IMR-90 (cell line): ENCODE data around the gene ADGRL4. TPM values are rescaled to one million over a fixed set of nuclear protein-coding genes. Genes with fewer than 3 reads are reported as not detected.

Experiments used
- ATAC-seq: fragments of 200-7000 bp; cut with Tn5 transposase; 2 replicates; pipeline ENCODE4 v1.9.1; 2020; ENCODE audit warnings: low read depth, mild to moderate bottlenecking, moderate library complexity
- BruUV-seq: library from RNA; stranded (reverse); fragments of 400-500 nt; replicated peaks from 2 replicates; lab custom pipeline; 2021; lab: Mats Ljungman, UMichigan
- CTCF ChIA-PET: fragments of 300-600 bp; formaldehyde crosslinking; extraction: SDS; loops from one replicate; lab custom pipeline; 2021; ENCODE audit warnings: antibody characterized with exemption; lab: Yijun Ruan, JAX
- POLR2A ChIA-PET: fragments of 300-600 bp; sonication (Branson Sonifier 250); formaldehyde crosslinking; loops from one replicate; lab custom pipeline; 2022; ENCODE audit warnings: antibody characterized with exemption; ENCODE audit not compliant: unreplicated experiment; lab: Charles Lee
- DNase-seq: peaks from one replicate; pipeline ENCODE4 v3.0.0; 2013
- H2AFZ ChIP-seq: replicated peaks from 2 replicates; pipeline ENCODE3; 2013; ENCODE audit warnings: low read length, mild to moderate bottlenecking; ENCODE audit not compliant: poor library complexity
- H2AK5ac ChIP-seq: 2 replicates; pipeline ENCODE4 v1.6.1; 2013; ENCODE audit warnings: low read depth, low read length, inconsistent platforms
- H2AK9ac ChIP-seq: replicated peaks from 2 replicates; pipeline ENCODE3; 2013; ENCODE audit warnings: mild to moderate bottlenecking, low read depth, low read length, moderate library complexity; ENCODE audit not compliant: poor library complexity
- H2BK120ac ChIP-seq: 2 replicates; pipeline ENCODE4 v1.6.1; 2013; ENCODE audit warnings: low read depth, low read length, inconsistent platforms
- H2BK15ac ChIP-seq: 3 replicates; pipeline ENCODE4 v1.6.1; 2013; ENCODE audit warnings: low read depth, low read length, inconsistent platforms
- H2BK20ac ChIP-seq: 2 replicates; pipeline ENCODE4 v1.6.1; 2013; ENCODE audit warnings: low read depth, mild to moderate bottlenecking, inconsistent platforms, low read length, moderate library complexity
- H2BK5ac ChIP-seq: 2 replicates; pipeline ENCODE4 v1.6.1; 2013; ENCODE audit warnings: mild to moderate bottlenecking, low read depth, low read length, inconsistent platforms; ENCODE audit not compliant: poor library complexity, severe bottlenecking
- H3K14ac ChIP-seq: replicated peaks from 2 replicates; pipeline ENCODE4 v1.6.1; 2013; ENCODE audit warnings: low read depth, low read length, inconsistent platforms
- H3K18ac ChIP-seq: 2 replicates; pipeline ENCODE4 v1.6.1; 2013; ENCODE audit warnings: low read depth, low read length, control low read depth
- H3K23ac ChIP-seq: 2 replicates; pipeline ENCODE4 v1.6.1; 2013; ENCODE audit warnings: low read depth, low read length, inconsistent platforms
- H3K27ac ChIP-seq: 2 replicates; pipeline ENCODE4 v1.5.1; 2013; ENCODE audit warnings: mild to moderate bottlenecking, control low read depth, low read length; ENCODE audit not compliant: insufficient read depth
- H3K27me3 ChIP-seq: 2 replicates; pipeline ENCODE4 v1.6.1; 2013; ENCODE audit warnings: low read length; ENCODE audit not compliant: control insufficient read depth, insufficient read depth
- H3K36me3 ChIP-seq: 2 replicates; pipeline ENCODE4 v1.6.1; 2013; ENCODE audit warnings: low read length, mixed read lengths; ENCODE audit not compliant: control insufficient read depth, insufficient read depth
- H3K4ac ChIP-seq: 2 replicates; pipeline ENCODE4 v1.6.1; 2013; ENCODE audit warnings: low read depth, low read length, inconsistent platforms
- H3K4me1 ChIP-seq: 2 replicates; pipeline ENCODE4 v1.6.1; 2013; ENCODE audit warnings: low read length, mixed read lengths; ENCODE audit not compliant: control insufficient read depth, insufficient read depth
- H3K4me2 ChIP-seq: 2 replicates; pipeline ENCODE4 v1.6.1; 2013; ENCODE audit warnings: low read depth, mild to moderate bottlenecking, control low read depth, low read length, moderate library complexity
- H3K4me3 ChIP-seq: 2 replicates; pipeline ENCODE4 v1.5.1; 2013; ENCODE audit warnings: low read depth, mild to moderate bottlenecking, control low read depth, low read length, moderate library complexity; ENCODE audit not compliant: insufficient read depth
- H3K56ac ChIP-seq: 2 replicates; pipeline ENCODE4 v1.6.1; 2013; ENCODE audit warnings: low read length, inconsistent platforms; ENCODE audit not compliant: insufficient read depth; ENCODE audit errors: extremely low read depth
- H3K79me1 ChIP-seq, 2 experiments: 2 replicates each; pipeline ENCODE4 v1.6.1; 2013; ENCODE audit warnings: low read length in 2 of 2, inconsistent platforms in 1 of 2, low read depth in 1 of 2
- H3K9ac ChIP-seq: 2 replicates; pipeline ENCODE4 v1.6.1; 2013; ENCODE audit warnings: low read depth, low read length, control low read depth
- H3K9me1 ChIP-seq: 2 replicates; pipeline ENCODE4 v1.6.1; 2013; ENCODE audit warnings: low read length, inconsistent platforms; ENCODE audit not compliant: insufficient read depth
- H3K9me3 ChIP-seq: 2 replicates; pipeline ENCODE4 v1.6.1; 2013; ENCODE audit warnings: low read length; ENCODE audit not compliant: control insufficient read depth, insufficient read depth
- H4K20me1 ChIP-seq: 2 replicates; pipeline ENCODE4 v1.6.1; 2013; ENCODE audit warnings: low read length, inconsistent platforms; ENCODE audit not compliant: insufficient read depth
- H4K5ac ChIP-seq: 2 replicates; pipeline ENCODE4 v1.6.1; 2013; ENCODE audit warnings: mild to moderate bottlenecking, low read depth, low read length, control low read depth
- H4K8ac ChIP-seq, 2 experiments: 2 replicates each; pipeline ENCODE4 v1.6.1; 2013; ENCODE audit warnings: low read depth in 2 of 2, low read length in 2 of 2, control low read depth in 1 of 2, inconsistent platforms in 1 of 2
- H4K91ac ChIP-seq: 2 replicates; pipeline ENCODE4 v1.6.1; 2013; ENCODE audit warnings: low read depth, low read length, inconsistent platforms; ENCODE audit not compliant: insufficient read depth
- CEBPB ChIP-seq: IDR thresholded peaks from 2 replicates; pipeline ENCODE4 v1.6.1; 2012; ENCODE audit warnings: low read depth, low read length, improper control_type of control experiment
- MAZ ChIP-seq: IDR thresholded peaks from 2 replicates; pipeline ENCODE4 v1.6.1; 2012; ENCODE audit warnings: low read depth, mild to moderate bottlenecking, low read length, improper control_type of control experiment, moderate library complexity, borderline replicate concordance
- WGBS, 2 experiments: methylation state at CpG; one replicate each; pipeline versions ENCODE4 v1.1.5 to v1.1.7; 2013; ENCODE audit warnings: missing lambda C conversion rate in 2 of 2; ENCODE audit not compliant: insufficient read length in 1 of 2; ENCODE audit errors: extremely low coverage in 2 of 2; 5-methylcytosine and 5-hydroxymethylcytosine counted together
- dilution Hi-C: fragments of 300-500 bp; cut with HindIII; formaldehyde crosslinking; loops from one replicate; pipeline ENCODE4 v1.14.3; 2018; ENCODE audit warnings: low sequenced_read_pairs; ENCODE audit not compliant: unreplicated experiment
- in situ Hi-C: fragments of 300-500 bp; cut with MboI; formaldehyde crosslinking; loops from 3 replicates; pipeline ENCODE4 v1.14.3; 2019; ENCODE audit warnings: low sequenced_read_pairs, inconsistent platforms, mixed read lengths
- intact Hi-C: fragments of 100-400 bp; cut with micrococcal nuclease; formaldehyde crosslinking; loops from 2 replicates; pipeline ENCODE4 v1.10.0; 2022
- polyA plus RNA-seq, 3 experiments: library from polyadenylated mRNA; depleted of rRNA; stranded (reverse); fragments of >200 nt; gene quantifications; 2 replicates each; pipeline ENCODE4 v1.2.3, GENCODE V29; 2012; ENCODE audit warnings: low replicate concordance in 1 of 3
- total RNA-seq: library from RNA; depleted of rRNA; stranded (reverse); fragments of >200 nt; gene quantifications from 2 replicates; pipeline ENCODE4 v1.2.3, GENCODE V29; 2012

The ADGRL4 gene
- total and polyA plus RNA-seq, 2 of the 4 experiments (the other 2 are of a cell fraction), result 3.2 to 4.5 TPM

DNA sequence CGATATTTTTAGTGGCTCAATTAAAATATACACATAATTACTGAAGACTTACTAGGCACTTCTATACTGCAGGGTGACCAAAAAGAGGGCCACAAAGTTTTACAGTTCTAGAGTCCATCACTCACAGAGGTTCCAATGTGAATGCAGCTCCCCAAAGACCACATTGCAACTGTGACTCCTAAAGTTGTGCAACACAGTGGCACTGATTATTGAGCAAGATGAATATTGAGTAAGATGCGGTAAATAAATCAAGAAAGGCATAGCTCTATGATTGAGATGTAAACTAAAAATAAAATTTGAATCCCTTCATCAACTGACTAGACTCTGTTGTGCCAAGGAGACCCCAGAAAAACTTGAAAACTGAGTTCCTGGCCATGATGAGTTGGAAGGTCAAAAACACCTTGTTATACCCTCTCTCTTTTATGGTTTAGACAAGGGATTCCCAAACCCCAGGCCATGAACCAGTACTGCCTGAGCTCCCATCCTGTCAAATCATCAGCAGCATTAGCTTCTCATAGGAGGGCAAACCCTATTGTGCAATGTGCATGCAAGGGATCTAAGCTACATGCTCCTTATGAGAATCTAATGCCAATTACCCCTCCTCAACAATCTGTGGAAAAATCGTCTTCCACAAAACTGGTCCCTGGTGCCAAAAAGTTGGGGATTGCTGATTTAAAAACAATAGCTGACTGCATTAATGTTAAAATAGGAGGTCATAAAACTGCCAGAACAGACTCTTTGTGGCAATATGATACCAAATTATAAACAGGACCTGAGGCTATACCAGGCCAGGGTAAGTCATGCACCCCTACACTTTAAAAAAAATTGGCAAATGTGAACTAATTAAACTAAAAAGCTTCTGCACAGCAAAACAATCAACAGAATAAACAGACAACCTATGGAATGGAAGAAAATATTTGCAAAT is 94.3 kb downstream of the ADGRL4 start:
- H3K9me3 ChIP-seq, result no peaks in the 10 kb centered on the region
- H3K27ac ChIP-seq, result no peak overlapping the region
- no peak overlapping the region for H2BK120ac ChIP-seq
- no peaks in the 10 kb centered on the region for H4K20me1 ChIP-seq
- H3K4ac ChIP-seq, result no peak overlapping the region
- no TSS peak for BruUV-seq
- H2BK20ac ChIP-seq, result no peak overlapping the region
- in situ Hi-C loops (no loop called here), intact Hi-C loops (no loop called here), dilution Hi-C loops (no loop called here)
- H3K4me1 ChIP-seq, result no peaks in the 10 kb centered on the region
- ChIA-PET CTCF (interaction anchor here (1.3 kb wide), 1 partner anchor 9 kb away, joined by 3 read pairs; no protein-coding TSS in a partner anchor), POLR2A (no interaction called here)
- no peaks in the 10 kb centered on the region for H3K9me1 ChIP-seq
- H3K56ac ChIP-seq, result no peak overlapping the region
- H3K4me3 ChIP-seq, result no peak overlapping the region
- H2BK5ac ChIP-seq, result no peak overlapping the region
- no peak for DNase-seq
- H4K5ac ChIP-seq, result no peak overlapping the region
- H3K18ac ChIP-seq, result no peak overlapping the region
- no CpG with 5 or more reads among the region's 3 CpGs for WGBS, 2 experiments
- H2BK15ac ChIP-seq, result no peak overlapping the region
- no peaks in the 10 kb centered on the region for H3K36me3 ChIP-seq
- H4K8ac ChIP-seq, result no peak overlapping the region
- TF ChIP-seq CEBPB (peak; percentile 73), MAZ (no peak)
- H3K23ac ChIP-seq, result no peak overlapping the region
- no peak for ATAC-seq
- no peak overlapping the region for H4K91ac ChIP-seq
- H2AK9ac ChIP-seq, result no peak overlapping the region
- H3K27me3 ChIP-seq, result no peaks in the 10 kb centered on the region
- H3K4me2 ChIP-seq, result no peak overlapping the region
- H3K9ac ChIP-seq, result no peak overlapping the region
- no peak overlapping the region for H3K14ac ChIP-seq
- H2AFZ ChIP-seq, result no peak overlapping the region
- no peak overlapping the region for H2AK5ac ChIP-seq
- H3K79me1 ChIP-seq, result no peaks in the 10 kb centered on the region
